HS-27A (cell line): ENCODE results near the gene ANP32A.

ENCODE experiments used
- DNase-seq: peaks from one replicate; pipeline ENCODE4 v3.0.0-alpha.2; 2012; ENCODE audit warnings: low read depth, missing footprints

Gene ANP32A

DNA sequence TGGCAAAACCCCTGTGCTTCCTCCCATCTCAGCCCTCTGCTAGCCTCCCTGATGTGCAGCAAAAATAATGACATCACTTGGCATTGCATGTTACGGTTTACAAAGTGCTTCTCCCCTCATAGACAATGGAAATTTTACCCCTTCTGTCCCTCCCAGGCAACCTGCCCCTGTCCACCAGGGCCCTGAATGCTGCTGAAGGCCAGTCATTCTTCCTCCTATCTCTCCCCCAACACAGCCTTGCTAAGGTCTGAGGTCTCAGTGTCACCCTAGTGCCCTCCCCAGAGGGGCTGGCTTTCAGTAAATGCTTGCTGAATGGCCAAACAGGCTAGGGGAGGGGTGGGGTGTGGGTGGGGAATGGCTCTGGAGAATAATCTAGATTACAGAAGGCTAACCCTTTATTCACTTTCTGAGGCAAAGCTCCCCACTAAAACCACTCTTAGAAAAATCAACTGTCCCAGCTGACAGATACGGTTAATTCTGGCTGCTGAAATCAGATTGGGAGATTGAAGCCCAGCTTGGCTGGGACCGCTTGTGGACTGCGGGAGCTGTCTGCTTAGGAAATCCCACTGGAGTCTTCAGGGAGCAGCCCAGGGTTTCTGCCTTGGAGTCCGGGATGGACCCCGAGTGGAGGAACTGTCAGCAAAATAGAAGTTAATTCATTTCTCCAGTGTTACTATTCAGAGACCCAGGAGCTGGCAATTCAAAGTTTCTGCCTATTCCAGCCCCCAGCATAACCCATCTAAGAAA lies 22.9 kb downstream of the ANP32A start:
- DNase-seq, result no peak

DNA sequence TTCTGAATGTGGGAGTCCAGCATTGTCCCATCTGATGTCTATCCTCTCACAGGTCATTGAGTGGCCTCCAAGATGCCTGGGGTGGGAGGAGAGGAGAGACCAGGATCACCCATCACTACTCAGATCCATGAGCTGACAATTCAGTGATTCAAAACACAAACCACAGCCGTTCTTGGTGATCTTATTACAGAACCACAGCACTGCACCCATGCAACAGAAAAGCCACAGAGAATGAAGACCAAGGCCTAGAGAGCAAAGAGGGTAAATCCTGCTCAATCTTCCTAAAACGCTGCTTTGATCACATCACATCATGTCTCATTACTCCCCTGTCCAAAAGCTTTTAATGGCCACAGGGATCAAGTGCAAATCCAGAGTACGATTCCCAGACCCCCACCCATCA lies 23.5 kb downstream of the ANP32A start:
- DNase-seq, result no peak

DNA sequence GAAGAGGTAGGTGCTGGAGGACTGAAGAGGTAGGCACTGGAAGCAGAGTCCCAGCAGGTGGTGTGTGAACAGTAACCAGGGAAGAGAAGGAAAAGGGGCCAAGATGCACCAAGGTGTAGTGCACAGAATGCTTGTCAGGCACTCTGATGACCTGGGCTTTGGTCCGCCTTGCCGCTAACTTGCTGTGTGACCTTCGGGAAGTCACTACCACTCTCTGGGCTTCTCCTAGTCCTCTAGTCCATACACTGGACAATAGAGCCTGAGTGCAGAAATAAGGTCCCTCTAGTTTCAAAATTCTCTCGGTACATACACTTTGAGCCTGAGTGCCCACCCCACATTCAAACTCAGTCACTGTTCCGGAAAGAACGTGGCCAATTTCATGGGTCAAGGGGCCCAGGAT lies 24.1 kb downstream of the ANP32A start:
- DNase-seq, result no peak

DNA sequence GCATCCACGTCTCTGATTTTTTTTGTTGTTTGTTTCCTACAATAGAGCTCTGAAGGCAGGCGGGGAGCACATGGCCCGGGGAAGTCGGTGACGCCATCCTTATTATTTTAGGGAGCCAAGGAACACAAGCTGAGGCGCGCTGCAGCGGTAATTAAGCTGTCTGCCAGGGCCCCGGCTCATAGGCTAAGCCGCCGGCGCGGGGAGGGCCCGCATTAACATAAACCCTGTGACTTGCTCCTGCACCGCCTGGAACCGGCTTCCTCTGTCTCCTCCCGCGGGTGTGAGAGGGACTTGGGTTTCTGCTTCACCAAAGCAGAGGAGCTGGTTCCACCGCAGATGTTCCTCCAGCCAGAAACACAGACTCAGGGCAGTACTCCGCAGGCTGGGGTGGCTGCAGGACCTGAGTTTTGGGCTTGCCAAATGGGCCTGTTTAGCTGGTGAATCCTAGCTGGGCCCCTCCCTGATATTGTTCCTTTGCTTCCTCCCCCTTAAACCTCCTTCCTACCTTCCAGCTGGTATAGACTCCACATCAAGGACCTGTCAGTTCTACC lies 25.3 kb downstream of the ANP32A start:
- DNase-seq, result no peak

DNA sequence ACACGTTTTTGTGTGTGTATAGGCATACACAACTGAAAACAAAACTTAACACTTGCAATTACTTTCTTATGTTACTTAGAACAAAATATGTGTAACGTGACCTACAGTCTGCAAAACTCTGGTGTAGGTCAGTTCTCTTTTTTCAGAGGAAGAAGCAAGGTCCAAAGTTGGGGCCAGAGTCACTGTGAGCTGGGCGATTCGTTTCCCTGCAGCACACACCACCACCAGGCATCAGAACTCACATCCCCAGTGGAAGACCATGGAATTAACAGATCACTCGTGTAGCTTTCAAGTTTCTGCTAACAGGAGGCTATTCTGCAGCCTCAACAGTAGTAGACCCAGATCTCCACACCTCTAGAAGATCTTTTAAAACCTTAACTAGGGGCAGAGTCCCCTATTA lies 25.8 kb downstream of the ANP32A start:
- no peak for DNase-seq

DNA sequence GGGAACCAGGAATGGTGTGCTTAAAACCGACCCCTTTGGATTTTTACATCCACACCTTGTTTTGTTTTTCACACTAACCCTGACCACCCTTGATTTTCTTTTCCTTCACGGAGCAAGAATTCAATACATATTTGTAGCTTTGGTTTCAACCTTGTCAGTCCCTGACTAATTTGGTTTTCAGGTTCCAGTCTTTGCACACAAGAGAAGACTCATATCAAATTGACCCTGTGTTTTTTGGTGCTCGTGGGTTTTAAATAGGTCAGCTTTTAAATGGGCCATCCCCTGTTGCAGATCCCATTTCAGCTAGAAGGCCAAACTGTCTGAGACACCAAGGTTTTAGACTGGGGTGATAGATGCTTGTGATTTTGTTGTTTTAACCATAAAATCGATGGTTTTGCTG lies 26.4 kb downstream of the ANP32A start:
- DNase-seq, result no peak

DNA sequence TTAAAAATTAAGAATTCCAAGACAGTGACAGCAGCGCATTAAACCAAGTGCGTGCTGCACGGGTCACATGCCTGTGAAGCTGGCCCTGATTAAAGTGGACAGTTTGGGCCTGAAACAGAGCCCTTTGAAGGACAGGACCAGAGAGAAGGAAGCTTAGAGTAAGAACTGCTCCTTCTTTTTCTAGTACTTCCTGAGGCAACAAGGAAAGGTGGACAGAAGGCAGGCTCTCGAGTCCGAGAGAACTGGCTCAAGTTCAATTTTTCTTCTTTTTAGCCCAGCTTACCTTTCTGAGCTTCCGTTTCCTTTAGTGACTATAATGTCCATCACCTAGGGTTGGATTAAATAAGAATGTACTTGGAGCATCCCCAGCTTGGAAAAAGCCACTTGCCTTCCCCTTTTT lies 26.9 kb downstream of the ANP32A start:
- no peak for DNase-seq

DNA sequence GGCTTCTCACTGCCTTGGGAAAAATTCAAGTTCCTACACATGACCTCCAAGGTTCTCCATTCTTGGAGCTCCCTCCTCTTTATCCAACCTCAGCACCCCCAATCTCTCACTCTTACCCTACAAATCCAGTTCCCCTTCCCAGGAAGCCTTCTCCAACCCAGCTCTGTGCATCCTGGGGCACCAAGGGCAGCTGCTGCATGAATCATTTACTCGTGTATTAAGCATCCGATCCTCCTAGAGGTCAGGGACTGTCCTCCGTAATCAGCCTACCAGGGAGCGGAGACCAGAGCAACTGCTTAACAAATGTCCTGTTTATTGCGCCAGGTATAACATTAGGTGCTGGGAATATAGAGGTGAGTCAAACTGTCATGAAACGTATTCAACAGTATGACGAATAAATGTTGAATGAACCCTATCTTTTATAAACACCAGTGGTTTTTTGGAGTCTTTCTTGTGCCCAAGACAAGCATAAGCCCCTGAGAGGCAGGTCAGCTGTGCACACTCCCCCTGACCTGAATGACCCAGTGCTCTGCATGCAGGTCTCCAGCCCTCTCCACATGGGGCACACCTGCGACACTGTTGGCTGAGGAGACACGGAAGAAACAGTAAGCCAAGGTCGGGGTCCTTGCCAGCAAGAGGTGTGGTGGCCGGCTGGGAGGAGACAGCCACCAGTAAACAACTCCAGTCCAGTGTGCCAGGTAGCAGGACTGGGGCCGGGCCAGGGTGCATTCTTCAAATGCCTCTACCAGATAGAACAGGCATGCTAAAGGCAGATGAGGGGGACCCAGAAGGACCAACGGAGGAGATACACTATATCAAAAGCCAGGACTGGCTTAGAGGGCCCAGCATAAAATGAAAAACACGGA lies 27.6 kb downstream of the ANP32A start:
- DNase-seq, result no peak

DNA sequence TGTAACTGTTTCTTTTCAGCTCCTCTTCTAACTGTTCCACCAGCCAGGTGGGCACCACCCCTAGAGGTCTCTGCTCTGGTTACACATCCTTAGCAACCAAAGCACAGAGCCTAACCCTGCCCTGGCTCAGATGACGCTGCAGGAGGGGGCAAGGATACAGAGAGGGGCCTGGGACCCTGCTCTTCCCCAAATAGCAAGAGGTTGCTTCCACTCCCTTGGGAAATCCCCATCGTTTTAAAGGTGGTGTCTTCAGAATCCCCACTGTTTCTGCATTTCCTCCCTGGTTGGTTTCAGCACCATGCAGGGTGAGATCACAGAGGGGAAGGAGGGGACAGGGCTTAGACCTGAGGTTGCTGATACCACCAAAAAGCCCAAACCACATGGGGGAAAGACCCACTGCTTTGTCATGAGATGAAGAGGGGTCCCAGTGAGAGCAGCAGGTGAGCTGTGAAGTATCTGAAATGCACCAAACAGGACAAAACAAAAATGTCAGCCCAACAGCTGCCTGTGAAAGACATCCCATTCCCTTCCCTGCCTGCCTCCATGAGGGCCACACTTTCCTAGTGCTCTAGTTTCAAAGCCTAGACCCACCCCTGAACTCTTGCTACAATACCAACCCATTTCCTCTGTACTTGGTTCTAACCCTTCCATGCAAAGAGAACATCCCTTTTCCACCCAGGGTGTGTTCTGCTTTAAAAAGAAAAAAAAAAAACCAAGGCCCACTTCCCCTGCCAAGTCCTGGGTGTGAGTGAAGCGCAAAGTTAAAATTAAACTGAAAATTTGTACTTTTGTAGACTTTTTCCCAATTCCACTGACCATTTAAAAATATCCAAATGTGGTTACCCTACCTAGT lies 29.0 kb downstream of the ANP32A start:
- no peak for DNase-seq

DNA sequence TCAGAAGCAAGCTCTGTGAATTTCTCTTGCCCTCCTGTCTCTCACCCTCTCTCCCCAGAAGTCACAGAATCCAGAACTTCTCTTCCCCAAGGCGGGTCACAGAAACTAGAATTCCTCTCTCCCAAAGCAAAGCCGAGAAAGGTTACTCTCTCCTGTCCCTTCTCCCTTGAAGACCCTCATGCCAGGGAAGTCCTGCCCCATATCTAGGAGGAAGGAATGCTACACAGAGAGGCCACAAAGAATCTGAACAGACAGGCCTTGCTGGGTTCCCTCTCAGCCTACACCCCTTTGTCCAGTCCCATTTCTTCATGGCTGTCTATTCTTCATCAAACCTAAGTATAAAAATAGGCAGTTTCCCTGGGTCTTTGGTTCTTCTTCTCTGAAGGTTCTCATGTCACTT lies 29.8 kb downstream of the ANP32A start:
- DNase-seq, result no peak

DNA sequence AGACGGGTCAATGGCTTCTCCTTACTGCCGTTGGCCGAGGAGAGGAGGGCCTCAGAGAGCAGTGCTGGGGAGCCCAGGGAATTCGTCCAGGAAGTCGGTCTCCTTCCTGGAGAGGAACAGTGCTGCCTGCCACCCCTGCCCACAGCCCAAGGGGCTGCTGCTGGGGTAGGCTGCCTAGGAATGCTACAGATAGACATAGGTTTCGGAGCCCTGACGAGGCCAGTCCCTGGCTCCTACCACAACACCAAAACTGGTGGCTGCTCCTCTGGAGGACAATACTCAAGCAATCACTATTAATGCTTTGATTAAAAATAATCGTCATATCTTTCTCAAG lies 30.5 kb downstream of the ANP32A start:
- no peak for DNase-seq

DNA sequence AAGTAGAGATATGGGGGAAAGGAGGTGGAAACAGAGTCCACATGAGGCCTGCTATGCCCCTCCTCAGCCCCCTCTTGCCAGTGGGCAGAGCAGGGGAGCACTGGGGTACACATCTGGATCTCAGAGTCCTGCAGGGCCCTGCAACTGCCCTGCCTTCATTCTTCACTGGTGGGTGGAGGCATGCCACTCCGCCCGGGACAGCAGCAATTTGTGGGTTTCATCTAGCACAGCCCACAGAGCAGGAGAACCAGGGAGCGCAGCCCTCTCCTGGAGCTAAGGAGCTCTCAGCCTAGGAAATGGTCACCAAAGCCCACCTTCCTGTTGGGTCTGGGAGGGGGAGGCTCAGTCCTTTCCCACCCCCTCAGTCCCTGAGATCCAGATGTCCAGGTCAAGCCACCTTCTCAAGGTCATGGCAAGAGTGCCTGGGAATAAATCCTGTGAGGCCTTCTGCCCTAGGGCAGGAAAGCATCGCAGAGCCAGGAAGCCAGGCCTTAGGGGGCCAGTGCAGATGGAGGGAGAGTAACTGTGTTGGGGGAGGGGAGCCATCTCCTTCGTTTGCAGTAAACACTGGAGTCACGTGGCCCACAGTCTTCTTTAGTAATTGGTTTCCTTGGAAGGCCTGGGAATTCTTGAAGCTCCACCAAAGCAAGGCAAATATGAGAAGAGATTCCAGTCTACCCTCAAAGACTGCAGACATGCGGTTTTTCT lies 31.0 kb downstream of the ANP32A start:
- DNase-seq, result no peak

DNA sequence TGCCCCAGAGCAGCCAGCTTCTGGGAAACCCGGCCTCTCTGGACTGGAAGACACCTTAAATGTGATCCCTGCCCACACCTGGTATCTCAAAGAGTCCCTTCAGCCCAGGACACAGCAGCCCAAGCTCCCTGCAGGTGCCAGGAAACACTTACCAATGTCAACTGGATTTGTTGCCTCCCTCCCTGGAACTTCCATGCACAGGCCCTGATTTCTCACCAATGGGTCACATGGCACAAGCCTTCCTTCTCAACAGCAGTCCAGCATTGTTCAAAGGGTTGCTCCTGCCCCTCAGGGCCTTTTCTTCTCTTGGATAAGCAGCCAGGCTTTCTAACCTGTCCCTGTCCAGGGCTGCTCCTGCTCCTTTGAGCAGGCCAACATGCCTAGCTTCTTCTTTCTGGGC lies 31.6 kb downstream of the ANP32A start:
- no peak for DNase-seq

DNA sequence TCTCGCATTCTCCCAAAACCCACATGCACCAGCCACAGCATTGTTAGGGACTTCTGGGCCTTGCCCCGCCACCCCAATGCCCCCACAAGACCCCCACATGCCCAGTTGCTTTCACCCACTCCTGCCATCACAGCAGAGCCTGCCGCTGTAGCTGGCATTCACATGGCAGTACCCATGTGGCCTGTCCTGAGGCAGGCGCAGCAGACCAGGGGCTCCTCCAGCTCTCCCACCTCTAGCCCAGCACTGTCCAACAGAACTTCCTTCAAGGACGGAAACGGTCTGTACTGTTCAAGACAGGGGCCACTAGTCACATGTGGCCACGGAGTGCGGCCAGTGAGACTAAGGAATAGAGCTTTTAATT lies 32.5 kb downstream of the ANP32A start:
- DNase-seq, result no peak

DNA sequence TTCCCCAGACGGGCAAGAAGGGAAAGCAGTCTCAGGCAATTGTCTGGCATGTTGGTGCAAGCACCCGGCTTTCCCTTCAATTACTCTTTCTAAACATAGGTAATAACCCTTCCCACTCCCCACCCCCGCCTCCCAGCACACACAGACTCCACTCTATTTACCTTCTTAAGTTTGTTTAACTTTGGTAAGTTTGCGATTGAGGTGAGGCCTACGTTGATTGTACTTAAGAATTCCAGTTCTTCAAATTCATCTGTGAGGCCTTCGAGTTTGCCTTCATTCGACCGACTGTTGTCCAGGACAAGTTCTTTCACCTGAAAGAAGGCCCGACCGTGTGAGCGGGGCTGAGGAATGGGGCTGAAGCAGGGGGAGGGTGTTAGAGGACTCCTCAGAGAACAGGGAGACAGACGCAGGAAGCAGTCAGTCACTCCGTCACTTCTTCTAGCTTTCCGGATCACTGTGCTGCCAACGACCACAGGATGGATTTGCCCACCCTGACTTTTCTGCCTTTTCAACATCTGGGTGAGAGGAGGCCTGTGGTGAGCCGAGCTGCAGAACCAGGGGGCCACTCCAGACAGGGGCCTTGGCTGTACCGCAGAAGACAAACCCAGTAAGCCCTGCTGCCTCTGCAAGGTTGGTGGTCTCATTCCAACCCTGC lies 33.0 kb downstream of the ANP32A start:
- DNase-seq, result no peak

DNA sequence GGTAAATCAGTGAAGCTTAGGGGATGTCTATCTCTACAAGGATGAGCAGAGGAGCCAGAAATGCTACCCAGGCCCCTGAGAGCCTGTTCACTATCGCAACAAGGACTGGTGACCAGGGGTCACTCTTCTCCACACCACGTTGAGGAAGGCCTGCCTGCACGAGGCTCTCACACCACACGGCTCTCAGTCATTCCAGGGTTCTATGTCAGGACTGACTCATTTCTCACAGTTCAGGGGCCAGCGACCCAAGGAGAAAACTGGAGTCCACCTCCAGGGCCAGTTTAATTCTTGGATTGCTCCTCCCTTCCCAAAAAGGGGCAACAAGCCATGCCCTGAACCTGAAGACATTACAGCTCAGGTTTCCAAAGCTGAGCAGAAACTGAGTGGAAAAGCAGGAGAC lies 33.9 kb downstream of the ANP32A start:
- no peak for DNase-seq

DNA sequence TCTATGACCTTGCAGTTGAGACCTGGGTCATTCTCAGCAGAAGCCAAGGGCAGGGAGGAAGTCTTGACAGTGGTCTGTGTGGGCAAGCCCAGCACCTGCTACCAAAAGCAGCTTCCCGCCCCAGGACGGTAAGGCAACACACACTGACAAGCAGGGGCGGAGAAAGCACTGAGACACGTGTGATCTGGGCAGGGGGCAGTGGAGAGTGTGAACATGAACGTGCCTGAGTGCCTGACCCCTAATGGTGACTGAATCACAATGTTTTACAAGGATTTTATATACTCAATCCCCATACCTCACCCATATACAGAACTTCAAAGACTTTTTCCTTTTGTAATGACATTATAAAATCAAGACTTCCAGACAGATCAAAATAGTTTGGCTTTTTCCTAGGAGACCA lies 35.2 kb downstream of the ANP32A start:
- no peak for DNase-seq

DNA sequence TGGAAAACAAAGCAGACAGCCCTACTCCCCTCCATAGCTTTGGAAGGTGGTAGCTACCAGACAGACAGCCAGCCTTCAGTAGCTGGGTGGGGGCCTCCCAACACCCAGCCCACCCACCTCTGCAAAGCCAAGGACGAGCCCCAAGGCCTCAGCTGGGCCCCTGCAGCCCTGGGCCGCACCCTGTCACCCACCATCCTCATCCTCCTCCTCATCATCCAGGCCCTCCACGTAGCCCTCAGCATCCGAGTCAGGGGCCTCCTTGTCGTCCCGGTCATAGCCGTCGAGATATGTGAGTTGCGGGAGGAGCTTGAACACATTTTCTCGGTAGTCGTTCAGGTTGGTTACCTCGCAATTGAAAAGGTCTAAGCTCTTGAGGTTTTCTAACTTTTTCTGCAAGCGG lies 36.5 kb downstream of the ANP32A start:
- DNase-seq, result no peak

DNA sequence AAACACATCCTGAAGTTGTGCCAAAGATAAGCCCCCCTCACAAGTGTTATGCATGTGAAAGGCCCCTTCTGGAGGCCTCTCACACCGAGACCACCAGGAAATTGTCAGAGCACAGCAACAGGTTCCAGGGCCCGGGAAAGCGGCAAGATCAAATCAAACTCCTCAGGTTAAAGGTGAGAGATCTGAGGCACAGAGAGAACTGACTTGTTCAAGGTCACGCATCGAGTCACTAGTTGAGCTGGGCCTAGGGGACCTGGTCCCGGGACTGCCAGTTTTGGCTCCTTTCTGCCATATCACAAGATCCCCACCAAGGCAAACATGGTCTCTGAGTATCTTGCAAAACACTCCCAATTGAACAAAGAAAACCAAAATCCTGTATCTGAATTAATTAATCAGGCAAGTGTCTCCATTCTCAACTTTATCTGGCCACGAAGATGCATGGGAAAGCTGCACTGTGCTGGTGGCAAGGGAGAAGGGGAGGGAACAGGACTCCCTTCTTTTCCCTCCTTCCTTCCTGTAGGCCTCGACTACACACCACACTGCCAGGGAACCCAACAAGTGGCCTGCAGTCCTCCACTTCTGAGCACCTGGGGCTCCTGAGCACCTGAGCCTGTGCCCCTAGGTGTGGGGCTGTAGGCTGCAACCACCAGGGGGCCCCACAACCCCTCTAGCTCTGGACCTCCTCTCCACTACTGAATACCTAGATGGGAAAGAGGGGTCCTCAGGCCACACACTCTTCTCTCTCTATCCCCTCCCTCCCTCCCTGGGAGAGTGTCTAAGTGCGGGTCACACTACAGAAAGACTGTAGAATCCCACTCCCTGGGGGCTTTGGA lies 37.3 kb downstream of the ANP32A start:
- no peak for DNase-seq

DNA sequence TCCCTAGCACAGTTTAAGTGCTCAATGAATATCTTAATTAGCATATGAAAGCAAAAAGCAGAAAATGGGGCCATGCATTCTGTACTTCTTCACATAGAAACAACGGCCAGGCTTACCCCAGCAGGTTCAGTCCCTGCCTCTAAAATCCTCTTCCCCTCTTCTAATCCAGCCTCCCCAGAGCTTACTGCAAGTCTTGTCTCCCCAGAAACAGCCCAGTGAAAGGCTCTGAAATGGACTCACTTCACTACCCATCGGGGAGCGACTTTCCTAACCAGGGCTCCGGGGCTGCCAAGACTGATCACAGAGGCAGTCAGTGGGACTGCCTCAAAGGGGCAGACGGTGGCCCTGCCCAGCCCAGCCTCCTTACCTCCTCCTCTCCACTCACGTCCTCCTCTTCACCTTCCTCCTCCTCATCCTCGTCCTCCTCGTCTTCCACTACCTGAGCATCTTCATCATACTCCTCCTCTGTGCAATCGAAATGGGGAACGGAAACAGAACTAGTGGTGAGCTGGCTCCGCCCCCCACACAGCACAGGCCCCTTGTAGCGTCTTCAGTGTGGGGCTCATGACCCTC lies 38.0 kb downstream of the ANP32A start:
- no peak for DNase-seq
